Activated T-helper 9 cell treated with anti-CD3 and anti-CD28 coated beads, Interleukin-2, amount 50 U/mL, for 16 hours (primary cell): ENCODE results near the gene MIAT.
A peak's percentile ranks its signal among the peaks of the same experiment; 100 is the strongest.

Experiments used
- DNase-seq: peaks from one replicate; pipeline ENCODE4 v3.0.0-alpha.2; 2020; ENCODE audit warnings: low read depth

Gene MIAT

GRCh38 chr22:26669060-26669481, 11.7 kb downstream of the MIAT start:
- no peak for DNase-seq

DNA sequence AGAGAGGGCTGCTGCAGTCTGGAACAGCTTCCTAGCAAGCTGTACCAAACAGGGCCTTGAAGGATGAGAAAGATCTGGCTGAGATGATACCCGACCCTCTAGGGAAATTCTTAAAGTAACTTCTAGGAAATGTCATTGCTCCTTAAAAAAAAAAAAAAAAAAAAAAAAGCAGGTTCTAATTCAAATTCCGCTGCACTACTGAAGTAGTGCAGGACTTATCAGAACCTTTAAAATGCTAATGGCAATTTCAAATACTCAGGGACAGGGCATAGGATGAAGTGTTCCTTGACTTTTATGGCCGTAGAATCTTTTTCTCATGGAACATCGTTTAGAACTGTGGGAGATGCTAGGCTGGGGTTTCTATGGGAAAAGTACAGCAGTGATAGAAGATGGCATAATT, 13.1 kb downstream of the MIAT start:
- no peak for DNase-seq

- DNase-seq: peak; percentile 55
Observed at GRCh38 chr22:26671317-26672059, 14.1 kb downstream of the MIAT start.

GRCh38 chr22:26672060-26672471, 14.7 kb downstream of the MIAT start:
- no peak for DNase-seq

DNA sequence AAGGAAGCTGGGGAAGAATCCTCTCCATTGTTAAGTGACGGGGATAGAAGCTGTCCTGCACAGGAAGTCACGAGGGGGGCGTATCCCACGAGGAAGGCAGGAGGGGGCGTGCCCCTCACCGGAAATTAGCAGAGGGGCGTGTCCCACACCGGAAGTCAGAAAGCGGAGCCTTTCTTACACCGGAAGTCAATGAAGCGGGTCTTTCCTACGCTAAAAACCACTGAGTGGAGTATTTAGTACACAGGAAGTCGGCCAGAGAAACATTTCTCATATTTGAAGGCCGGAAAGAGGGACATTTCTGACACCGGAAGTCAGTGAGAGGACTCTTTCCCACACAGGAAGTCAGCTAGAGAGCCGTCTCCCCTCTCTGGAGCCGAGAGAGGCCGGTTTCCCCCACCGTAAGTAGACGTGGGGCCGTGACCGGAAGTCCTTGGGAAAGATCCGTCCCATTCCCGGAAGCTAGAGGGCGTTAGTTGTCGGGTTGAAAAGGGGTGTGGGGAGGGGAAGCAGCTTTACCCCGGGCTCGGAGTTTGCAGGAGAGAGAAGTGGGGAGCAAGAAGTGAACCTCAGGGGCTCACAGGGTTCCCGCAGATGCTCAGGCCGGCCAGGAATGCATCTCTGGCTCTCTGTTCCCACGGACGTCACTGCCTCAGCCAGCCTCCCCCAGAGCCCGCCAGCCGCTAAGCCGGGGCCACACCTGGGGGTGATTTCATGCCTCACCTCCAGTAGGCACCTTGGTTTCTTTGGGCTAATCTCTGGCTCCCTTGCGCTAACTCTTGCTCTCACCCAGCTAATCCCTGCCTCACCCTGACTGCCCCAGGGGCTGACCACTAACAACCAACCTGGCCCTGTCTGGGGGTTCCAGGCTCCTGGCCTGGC, 15.4 kb downstream of the MIAT start:
- DNase-seq: peak; percentile 80

- DNase-seq: no peak
Observed at GRCh38 chr22:26673486-26673885, 16.1 kb downstream of the MIAT start.

DNA sequence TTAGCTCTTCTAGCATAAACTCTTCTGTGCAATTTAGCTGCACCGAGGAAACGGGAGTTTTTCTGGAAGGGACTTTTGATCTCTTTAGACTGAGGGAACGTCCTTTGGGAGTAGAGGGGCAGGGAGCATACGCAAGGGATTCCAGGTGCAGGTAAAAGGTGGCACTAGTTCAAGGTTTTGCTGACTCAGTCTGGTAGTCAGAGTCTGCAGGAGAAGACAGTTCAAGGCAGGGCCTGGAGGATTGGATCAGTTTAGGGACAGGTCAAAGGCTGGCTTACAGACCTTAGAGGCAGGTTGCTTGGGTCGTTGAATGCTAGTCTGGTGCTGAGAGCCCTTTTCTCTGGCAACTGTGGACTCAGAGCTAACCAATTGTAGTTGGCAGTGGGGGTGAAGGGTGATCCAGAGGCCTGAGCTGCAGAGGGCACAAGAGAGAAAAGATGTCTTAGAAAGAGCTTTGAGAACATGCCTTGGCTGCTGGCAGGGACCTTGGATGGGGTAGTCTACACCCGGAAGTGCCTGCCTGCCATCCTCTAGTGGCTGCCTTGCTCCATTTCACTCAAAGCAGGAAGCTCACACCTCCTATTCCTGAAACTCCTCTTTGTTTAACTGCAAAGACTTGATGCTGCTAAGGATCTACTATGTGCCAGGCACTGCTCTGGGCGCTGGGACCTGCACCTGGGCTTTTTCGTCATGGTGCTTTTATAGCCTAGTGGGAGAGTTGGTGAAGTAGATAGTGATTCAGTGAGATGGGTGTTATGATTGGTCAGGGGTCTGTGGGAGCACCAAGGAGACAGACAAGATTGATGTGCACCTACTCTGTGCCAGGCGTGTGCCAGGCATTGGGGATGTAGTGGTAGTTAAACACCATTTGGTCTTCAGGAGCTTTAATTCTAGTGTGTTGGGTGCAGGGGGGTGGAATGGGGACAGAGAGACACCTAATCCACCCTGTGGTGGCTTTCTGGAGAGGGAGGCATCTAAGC, 17.1 kb downstream of the MIAT start:
- no peak for DNase-seq

DNA sequence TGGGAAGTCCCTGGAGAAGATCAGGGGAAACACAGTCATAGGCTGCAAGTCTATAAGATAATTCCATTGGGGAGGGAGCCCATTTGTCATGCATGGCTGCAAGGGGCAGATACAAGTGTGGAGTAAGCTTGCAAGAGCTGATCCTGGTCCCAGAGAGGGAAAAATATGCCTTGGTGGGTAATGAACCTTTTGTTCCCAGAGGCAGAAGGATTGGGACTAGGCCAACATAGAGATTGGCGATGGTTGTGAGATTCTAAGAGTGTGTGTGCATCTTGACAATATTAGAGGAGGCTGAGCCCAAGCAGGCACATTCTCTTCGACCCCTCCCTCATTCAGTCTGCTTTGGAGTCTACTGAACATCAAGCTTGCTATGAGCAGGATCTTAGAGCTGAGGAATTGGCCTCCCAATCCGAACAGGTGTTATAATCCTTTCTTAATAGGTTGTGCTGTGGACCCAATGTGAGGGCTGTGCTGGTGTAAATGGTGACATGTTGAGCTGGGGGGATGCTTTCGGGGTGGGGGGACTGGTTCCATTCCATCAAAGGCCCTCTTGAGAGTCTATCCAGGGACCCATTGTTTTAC, 18.4 kb downstream of the MIAT start:
- DNase-seq: no peak

- no peak for DNase-seq
Observed at GRCh38 chr22:26677217-26677616, 19.8 kb downstream of the MIAT start.

- DNase-seq: peak; percentile 55
Observed at GRCh38 chr22:26679003-26679629, 21.7 kb downstream of the MIAT start.

DNA sequence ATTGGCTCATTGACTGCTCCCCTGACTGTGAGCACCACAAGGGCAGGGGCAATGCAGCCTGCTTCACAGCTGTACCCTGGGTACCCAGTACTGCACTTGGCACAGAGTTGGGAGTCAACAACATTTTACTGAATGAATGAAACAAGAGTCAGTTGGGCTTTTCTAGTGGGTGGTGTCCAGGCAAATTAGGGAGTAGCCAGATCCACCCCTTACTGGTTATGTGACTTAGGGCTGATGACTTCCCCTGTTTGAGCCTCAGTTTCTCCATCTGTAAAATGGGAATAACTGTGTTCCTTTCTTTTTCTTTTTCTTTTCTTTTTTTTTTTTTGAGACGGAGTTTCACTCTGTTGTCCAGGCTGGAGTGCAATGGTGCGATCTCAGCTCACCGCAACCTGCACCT, 23.1 kb downstream of the MIAT start:
- no peak for DNase-seq

- no peak for DNase-seq
Observed at GRCh38 chr22:26681395-26681821, 24.0 kb downstream of the MIAT start.

GRCh38 chr22:26684168-26684567, 26.8 kb downstream of the MIAT start:
- DNase-seq: no peak

DNA sequence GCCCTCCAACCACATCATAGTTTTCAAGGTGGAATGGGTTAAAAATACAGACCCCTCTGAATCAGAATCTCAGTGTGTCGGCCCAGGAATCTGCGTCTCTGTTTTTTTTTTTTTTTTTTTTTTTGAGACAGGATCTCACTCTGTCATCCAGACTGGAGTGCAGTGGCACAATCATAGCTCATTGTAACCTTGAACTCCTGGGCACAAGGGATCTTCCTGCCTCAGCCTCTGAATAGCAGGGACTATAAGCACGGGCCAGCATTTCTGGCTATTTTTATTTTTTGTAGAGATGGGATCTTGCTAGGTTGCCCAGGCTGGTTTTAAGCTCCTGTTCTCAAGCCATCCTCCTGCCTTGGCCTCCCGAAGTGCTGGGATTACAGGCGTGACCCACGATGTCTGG, 28.2 kb downstream of the MIAT start:
- no peak for DNase-seq

DNA sequence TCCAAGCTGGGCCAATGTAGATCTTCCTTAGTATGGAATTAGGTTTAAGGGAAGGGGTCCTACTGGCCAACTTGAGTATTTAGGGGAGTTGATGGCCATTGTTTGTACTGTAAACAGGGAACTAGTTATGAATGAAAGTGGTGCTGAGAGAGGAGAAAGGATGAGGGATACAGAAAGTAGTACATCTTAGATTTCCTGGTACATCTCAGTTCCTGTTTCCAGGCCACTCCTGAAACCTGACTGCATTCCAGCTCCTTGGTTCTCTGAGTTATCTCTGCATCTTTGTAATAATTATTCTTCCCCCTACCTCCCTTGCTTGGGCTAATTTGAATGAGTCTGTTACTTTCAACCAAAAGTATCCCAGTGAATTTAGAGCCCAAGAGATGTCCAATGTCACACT, 30.1 kb downstream of the MIAT start:
- no peak for DNase-seq

GRCh38 chr22:26689513-26690301, 32.3 kb downstream of the MIAT start:
- DNase-seq: no peak

DNA sequence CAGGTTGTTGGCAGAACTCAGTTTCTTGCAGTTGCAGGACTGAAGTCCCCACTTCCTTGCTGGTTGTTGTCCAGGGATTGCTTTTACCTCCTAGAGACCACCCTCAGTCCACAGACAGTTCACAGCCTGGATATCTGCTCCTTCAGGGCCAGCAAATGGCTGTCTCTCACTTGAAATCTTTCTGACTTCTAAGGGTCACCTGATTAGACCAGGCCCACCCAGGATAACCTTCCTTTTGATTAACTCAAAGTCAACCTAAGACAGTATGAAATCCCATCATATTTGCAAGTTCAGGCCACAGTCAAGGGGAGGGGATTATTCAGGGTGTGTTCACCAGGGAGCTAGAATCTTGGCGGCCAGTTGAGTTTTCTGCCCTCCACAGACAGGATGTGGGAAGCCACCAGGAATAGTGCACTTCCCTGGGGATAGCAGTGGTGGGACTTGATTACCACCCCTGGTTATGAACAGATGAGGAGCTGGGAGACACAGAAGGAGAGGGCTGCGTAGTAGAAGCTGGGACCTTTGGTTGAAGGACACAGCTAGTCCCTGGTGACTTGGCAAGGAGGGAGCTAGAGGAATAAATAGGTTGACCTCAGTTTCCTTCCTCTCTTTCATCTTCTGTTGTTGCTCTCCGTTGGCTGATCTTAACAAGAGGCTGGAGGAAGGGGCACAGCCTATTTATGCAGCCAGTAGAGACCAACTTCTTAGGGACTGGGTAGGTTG, 33.4 kb downstream of the MIAT start:
- no peak for DNase-seq

DNA sequence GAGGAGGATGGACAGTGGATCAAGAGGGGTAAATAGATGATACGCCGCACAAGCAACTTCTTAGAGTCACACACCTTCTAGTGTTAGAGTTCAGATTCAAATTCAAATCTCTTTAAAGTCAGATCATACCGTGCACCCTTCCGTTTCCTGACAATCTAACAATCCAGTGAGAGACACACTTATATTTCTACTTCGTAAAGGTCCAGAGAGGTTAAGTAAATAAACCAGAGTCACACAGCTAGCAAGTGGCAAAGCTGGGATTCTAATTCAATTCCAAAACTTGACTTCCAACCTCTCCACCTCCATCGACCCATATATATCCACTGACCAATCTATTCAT, 34.0 kb downstream of the MIAT start:
- DNase-seq: no peak

DNA sequence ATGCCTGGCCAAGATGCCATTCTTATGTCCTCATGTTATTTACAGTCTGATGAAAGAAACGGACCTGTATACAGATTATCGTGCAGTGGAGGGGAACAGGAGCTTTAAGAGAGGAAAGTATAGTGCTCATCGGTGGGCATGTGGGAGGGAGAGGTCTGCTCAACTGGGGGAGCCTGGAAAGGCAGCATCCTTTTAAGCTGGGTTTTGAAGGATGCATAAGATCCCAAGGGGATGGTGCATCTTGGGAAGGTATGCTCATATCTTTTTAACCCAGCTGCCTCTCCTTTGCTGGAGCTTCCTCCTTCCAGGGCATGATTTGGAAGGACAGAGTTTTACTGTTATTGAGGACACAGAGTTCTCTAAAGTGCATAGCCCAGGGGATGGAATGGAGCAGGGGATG, 34.8 kb downstream of the MIAT start:
- no peak for DNase-seq

DNA sequence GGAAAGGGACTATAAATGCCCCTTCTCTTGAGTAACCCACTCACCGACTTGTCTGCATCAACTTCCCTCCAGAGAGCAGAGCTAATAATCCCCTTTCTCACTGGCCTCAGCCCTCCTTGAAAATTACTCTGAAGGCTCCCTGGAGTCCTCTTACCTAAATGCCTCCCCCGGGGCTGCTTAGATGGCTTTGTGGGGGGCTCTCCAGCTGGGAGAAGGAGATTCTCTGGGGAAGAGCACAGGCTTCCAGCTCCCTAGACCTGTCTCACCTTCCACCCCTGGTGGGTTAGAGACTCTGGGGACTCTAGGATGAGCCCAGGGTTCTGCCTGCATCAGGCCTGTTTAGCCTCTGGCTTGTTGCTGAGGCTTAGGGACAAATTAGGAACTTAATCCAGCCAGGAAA, 39.8 kb downstream of the MIAT start:
- DNase-seq: no peak
